Osteoblast (primary cell): ENCODE measurements around the gene CDH3. TPM values are rescaled to one million over a fixed set of nuclear protein-coding genes. Genes with fewer than 3 reads are reported as not detected.
A peak's percentile ranks its signal among the peaks of the same experiment; 100 is the strongest.

ENCODE experiments used
- DNase-seq: peaks from one replicate; pipeline ENCODE4 v3.0.0; 2011; ENCODE audit warnings: low spot score, mixed read lengths; ENCODE audit not compliant: insufficient read length; ENCODE audit errors: missing footprints
- H2AFZ ChIP-seq: 2 replicates; pipeline ENCODE4 v1.6.0; 2011; ENCODE audit warnings: mild to moderate bottlenecking, low read length
- H3K27ac ChIP-seq: 2 replicates; pipeline ENCODE4 v1.5.1; 2011; ENCODE audit warnings: mild to moderate bottlenecking, low read depth, low read length, moderate library complexity
- H3K27me3 ChIP-seq: 2 replicates; pipeline ENCODE4 v1.6.0; 2012; ENCODE audit warnings: mild to moderate bottlenecking, control low read depth, inconsistent platforms, low read length, moderate library complexity; ENCODE audit not compliant: insufficient read depth
- H3K36me3 ChIP-seq: 2 replicates; pipeline ENCODE4 v1.5.1; 2011; ENCODE audit warnings: mild to moderate bottlenecking, low read length, control low read depth, moderate library complexity; ENCODE audit not compliant: insufficient read depth
- H3K4me1 ChIP-seq: 2 replicates; pipeline ENCODE4 v1.5.1; 2011; ENCODE audit warnings: mild to moderate bottlenecking, low read length, control low read depth, moderate library complexity; ENCODE audit not compliant: insufficient read depth
- H3K4me2 ChIP-seq: 2 replicates; pipeline ENCODE4 v1.6.0; 2011; ENCODE audit warnings: mild to moderate bottlenecking, low read length; ENCODE audit not compliant: insufficient read depth
- H3K4me3 ChIP-seq: fragments of 200-600 bp; sonication (generic); 3 replicates; pipeline ENCODE4 v1.5.1; 2012; ENCODE audit warnings: mild to moderate bottlenecking, low read length, inconsistent platforms; ENCODE audit not compliant: insufficient read depth
- H3K79me2 ChIP-seq: 2 replicates; pipeline ENCODE4 v1.6.0; 2012; ENCODE audit warnings: mild to moderate bottlenecking, low read length, control low read depth, inconsistent platforms; ENCODE audit not compliant: insufficient read depth
- H3K9me3 ChIP-seq: 2 replicates; pipeline ENCODE4 v1.5.1; 2011; ENCODE audit warnings: low read depth, low read length, control low read depth
- H4K20me1 ChIP-seq: 2 replicates; pipeline ENCODE4 v1.6.0; 2012; ENCODE audit warnings: mild to moderate bottlenecking, low read length, control low read depth; ENCODE audit not compliant: insufficient read depth
- total RNA-seq: library from RNA; depleted of rRNA; stranded (reverse); fragments of >200 nt; gene quantifications from 2 replicates; pipeline ENCODE4 v1.2.3, GENCODE V29; 2012
- TF ChIP-seq, protein P1 (sequence below): IDR thresholded peaks from 2 replicates; pipeline ENCODE4 v1.5.1; 2011; ENCODE audit warnings: mild to moderate bottlenecking, low read depth, low read length, moderate library complexity; ENCODE audit errors: extremely low read depth

The CDH3 gene
- total RNA-seq, 1 donor, result 0.36 TPM

GRCh38 chr16:68734782-68735181, 89.7 kb downstream of the CDH3 start:
- TF ChIP-seq, protein P1, sequence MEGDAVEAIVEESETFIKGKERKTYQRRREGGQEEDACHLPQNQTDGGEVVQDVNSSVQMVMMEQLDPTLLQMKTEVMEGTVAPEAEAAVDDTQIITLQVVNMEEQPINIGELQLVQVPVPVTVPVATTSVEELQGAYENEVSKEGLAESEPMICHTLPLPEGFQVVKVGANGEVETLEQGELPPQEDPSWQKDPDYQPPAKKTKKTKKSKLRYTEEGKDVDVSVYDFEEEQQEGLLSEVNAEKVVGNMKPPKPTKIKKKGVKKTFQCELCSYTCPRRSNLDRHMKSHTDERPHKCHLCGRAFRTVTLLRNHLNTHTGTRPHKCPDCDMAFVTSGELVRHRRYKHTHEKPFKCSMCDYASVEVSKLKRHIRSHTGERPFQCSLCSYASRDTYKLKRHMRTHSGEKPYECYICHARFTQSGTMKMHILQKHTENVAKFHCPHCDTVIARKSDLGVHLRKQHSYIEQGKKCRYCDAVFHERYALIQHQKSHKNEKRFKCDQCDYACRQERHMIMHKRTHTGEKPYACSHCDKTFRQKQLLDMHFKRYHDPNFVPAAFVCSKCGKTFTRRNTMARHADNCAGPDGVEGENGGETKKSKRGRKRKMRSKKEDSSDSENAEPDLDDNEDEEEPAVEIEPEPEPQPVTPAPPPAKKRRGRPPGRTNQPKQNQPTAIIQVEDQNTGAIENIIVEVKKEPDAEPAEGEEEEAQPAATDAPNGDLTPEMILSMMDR, result no peak

GRCh38 chr16:68736561-68736960, 91.5 kb downstream of the CDH3 start:
- Histone ChIP-seq H3K27ac (no peak overlapping the region), H3K4me3 (no peak overlapping the region), H3K9me3 (no peaks in the 10 kb centered on the region), H2AFZ (no peak overlapping the region), H3K79me2 (no peaks in the 10 kb centered on the region), H4K20me1 (no peaks in the 10 kb centered on the region), H3K4me1 (no peaks in the 10 kb centered on the region), H3K27me3 (peaks cover 46% of the 10 kb centered on the region), H3K4me2 (no peak overlapping the region), H3K36me3 (no peaks in the 10 kb centered on the region)
- TF ChIP-seq, protein P1, result no peak
- no peak for DNase-seq

More at GRCh38 chr16:68734782-68735181, 89.7 kb downstream of the CDH3 start:
- Histone ChIP-seq H3K4me2 (no peak overlapping the region), H3K27me3 (peaks cover 46% of the 10 kb centered on the region), H4K20me1 (no peaks in the 10 kb centered on the region), H3K4me3 (no peak overlapping the region), H3K36me3 (no peaks in the 10 kb centered on the region), H3K4me1 (no peaks in the 10 kb centered on the region), H3K79me2 (no peaks in the 10 kb centered on the region), H2AFZ (no peak overlapping the region), H3K9me3 (no peaks in the 10 kb centered on the region), H3K27ac (no peak overlapping the region)
- DNase-seq, result peak; percentile 55

DNA sequence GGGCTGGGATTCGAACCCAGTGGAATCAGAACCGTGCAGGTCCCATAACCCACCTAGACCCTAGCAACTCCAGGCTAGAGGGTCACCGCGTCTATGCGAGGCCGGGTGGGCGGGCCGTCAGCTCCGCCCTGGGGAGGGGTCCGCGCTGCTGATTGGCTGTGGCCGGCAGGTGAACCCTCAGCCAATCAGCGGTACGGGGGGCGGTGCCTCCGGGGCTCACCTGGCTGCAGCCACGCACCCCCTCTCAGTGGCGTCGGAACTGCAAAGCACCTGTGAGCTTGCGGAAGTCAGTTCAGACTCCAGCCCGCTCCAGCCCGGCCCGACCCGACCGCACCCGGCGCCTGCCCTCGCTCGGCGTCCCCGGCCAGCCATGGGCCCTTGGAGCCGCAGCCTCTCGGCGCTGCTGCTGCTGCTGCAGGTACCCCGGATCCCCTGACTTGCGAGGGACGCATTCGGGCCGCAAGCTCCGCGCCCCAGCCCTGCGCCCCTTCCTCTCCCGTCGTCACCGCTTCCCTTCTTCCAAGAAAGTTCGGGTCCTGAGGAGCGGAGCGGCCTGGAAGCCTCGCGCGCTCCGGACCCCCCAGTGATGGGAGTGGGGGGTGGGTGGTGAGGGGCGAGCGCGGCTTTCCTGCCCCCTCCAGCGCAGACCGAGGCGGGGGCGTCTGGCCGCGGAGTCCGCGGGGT, 92.1 kb downstream of the CDH3 start, which contains the start of gene CDH1:
TSS of gene CDH1 (plus strand) at position 247 of the 684 bp plus-strand sequence. CDS start at position 371, 124 bp downstream.
- TF ChIP-seq, protein P1, result no peak
- DNase-seq, result peak; percentile 85
- no peak within 1 kb of the TSS for H3K4me3 ChIP-seq
- no peaks in the 10 kb centered on the region for H3K79me2 ChIP-seq
- no peaks in the 10 kb centered on the region for H4K20me1 ChIP-seq
- no peak within 1 kb of the TSS for H3K4me2 ChIP-seq
- peaks cover 46% of the 10 kb centered on the region for H3K27me3 ChIP-seq
- no peak within 1 kb of the TSS for H2AFZ ChIP-seq
- no peaks in the 10 kb centered on the region for H3K9me3 ChIP-seq
- H3K27ac ChIP-seq, result no peak within 1 kb of the TSS
- H3K36me3 ChIP-seq, result no peaks in the 10 kb centered on the region
- H3K4me1 ChIP-seq, result no peaks in the 10 kb centered on the region

DNA sequence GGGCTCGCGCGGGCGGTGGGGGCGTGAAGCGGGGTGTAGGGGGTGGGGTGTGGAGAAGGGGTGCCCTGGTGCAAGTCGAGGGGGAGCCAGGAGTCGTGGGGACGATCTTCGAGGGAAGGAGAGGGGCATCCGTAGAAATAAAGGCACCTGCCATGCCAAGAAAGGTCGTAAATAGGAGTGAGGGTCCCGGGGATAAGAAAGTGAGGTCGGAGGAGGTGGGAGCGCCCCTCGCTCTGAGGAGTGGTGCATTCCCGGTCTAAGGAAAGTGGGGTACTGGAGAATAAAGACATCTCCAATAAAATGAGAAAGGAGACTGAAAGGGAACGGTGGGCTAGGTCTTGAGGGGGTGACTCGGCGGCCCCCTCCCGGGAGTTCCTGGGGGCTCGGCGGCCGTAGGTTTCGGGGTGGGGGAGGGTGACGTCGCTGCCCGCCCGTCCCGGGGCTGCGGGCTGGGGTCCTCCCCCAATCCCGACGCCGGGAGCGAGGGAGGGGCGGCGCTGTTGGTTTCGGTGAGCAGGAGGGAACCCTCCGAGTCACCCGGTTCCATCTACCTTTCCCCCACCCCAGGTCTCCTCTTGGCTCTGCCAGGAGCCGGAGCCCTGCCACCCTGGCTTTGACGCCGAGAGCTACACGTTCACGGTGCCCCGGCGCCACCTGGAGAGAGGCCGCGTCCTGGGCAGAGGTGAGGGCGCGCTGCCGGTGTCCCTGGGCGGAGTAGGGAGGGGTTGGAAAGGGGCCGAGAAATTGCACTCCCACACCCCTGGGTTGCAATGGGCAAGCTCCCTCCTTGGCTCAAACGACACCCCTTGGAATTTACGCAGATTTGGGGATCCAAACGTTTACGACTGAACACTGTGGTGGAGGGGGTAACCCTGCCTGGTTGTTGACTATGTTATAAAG, 92.9 kb downstream of the CDH3 start:
- Histone ChIP-seq H3K9me3 (no peaks in the 10 kb centered on the region), H3K79me2 (no peaks in the 10 kb centered on the region), H3K4me3 (no peak overlapping the region), H2AFZ (no peak overlapping the region), H3K27me3 (peaks cover 41% of the 10 kb centered on the region), H3K4me1 (no peaks in the 10 kb centered on the region), H3K36me3 (no peaks in the 10 kb centered on the region), H3K27ac (no peak overlapping the region), H3K4me2 (no peak overlapping the region), H4K20me1 (no peaks in the 10 kb centered on the region)
- TF ChIP-seq, protein P1, result no peak
- DNase-seq, result peak; percentile 69
